IMR-90 (cell line): Measurements from ENCODE around the gene POU4F2.

ENCODE experiments used
- BHLHE40 ChIP-seq: fragments of 150-350 bp; IDR thresholded peaks from 2 replicates; pipeline ENCODE4 v1.6.1; 2016; ENCODE audit warnings: mild to moderate bottlenecking, low read depth, low read length
- CEBPB ChIP-seq: IDR thresholded peaks from 2 replicates; pipeline ENCODE4 v1.6.1; 2012; ENCODE audit warnings: low read depth, low read length, improper control_type of control experiment
- CTCF ChIP-seq: conservative IDR thresholded peaks from 2 replicates; pipeline ENCODE4 v1.5.1; 2012; ENCODE audit warnings: mild to moderate bottlenecking, low read depth, low read length, improper control_type of control experiment
- POLR2A ChIP-seq: IDR thresholded peaks from 2 replicates; pipeline ENCODE4 v1.6.1; 2012; ENCODE audit warnings: mild to moderate bottlenecking, low read depth, low read length
- RAD21 ChIP-seq: IDR thresholded peaks from 2 replicates; pipeline ENCODE4 v1.6.1; 2012; ENCODE audit warnings: low read length, improper control_type of control experiment
- RFX5 ChIP-seq: IDR thresholded peaks from 2 replicates; pipeline ENCODE4 v1.8.0; 2012; ENCODE audit warnings: low read depth, mild to moderate bottlenecking, low read length, moderate library complexity
- SMC3 ChIP-seq: fragments of 150-350 bp; IDR thresholded peaks from 2 replicates; pipeline ENCODE4 v1.6.1; 2016; ENCODE audit warnings: low read depth, mild to moderate bottlenecking, antibody characterized with exemption, low read length, moderate library complexity
- USF2 ChIP-seq: fragments of 150-350 bp; IDR thresholded peaks from 2 replicates; pipeline ENCODE4 v1.6.1; 2017; ENCODE audit warnings: mild to moderate bottlenecking, antibody characterized with exemption, low read length, low read depth

DNA sequence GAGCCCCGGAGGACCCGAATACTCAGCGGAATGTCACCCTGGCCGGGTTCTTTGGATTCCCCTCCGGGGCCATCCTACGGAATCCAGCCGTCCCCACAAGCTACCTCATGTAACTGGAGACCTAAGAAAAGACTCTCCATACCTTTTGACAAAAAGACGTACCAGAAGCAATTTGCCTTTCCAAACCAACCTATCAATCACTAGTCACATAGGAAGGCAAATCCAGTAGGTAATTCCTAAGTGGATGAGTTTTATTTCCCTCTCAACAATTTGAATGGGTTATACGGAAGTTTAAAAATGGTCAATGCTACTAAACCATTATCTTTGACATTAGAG, 16.8 kb downstream of the POU4F2 start:
- no peak for TF ChIP-seq CTCF
- TF ChIP-seq RAD21, result no peak
- no peak for TF ChIP-seq POLR2A
- TF ChIP-seq USF2, result no peak
- no peak for TF ChIP-seq RFX5
- no peak for TF ChIP-seq CEBPB
- no peak for TF ChIP-seq SMC3
- TF ChIP-seq BHLHE40, result no peak
